H1 (cell line): Measurements from ENCODE around the gene TUBA1A. TPM values are rescaled to one million over a fixed set of nuclear protein-coding genes. Genes with fewer than 3 reads are reported as not detected.

Experiments used
- CTCF ChIA-PET: fragments of 300-600 bp; sonication (Branson Sonifier 250); formaldehyde crosslinking; loops from one replicate; lab custom pipeline; 2021; ENCODE audit not compliant: partially characterized antibody; lab: Charles Lee
- POLR2A ChIA-PET: fragments of 300-600 bp; sonication (Branson Sonifier 250); formaldehyde crosslinking; loops from one replicate; lab custom pipeline; 2021; ENCODE audit warnings: inconsistent platforms; ENCODE audit not compliant: partially characterized antibody; lab: Charles Lee
- DNase-seq, 2 experiments: peaks; one replicate each; pipeline versions ENCODE4 v3.0.0 to v3.0.0-alpha.2; 2010 to 2022; ENCODE audit warnings: low spot score in 2 of 2, low read depth in 1 of 2, mixed read lengths in 1 of 2
- FAIRE-seq: peaks from 2 replicates; lab custom pipeline; 2011; peaks lifted over from hg19 to GRCh38; lab: Jason Lieb, UNC
- H2AFZ ChIP-seq: 2 replicates; pipeline ENCODE4 v1.8.1; 2012; ENCODE audit warnings: low read length, inconsistent platforms
- H2AK5ac ChIP-seq: 2 replicates; pipeline ENCODE4 v1.6.1; 2013; ENCODE audit warnings: low read depth, low read length
- H2BK120ac ChIP-seq: replicated peaks from 2 replicates; pipeline ENCODE3; 2013; ENCODE audit warnings: low read depth, low read length, inconsistent platforms
- H2BK12ac ChIP-seq: 2 replicates; pipeline ENCODE4 v1.6.1; 2013; ENCODE audit warnings: low read depth, low read length
- H2BK15ac ChIP-seq: 2 replicates; pipeline ENCODE4 v1.6.1; 2013; ENCODE audit warnings: low read length
- H2BK20ac ChIP-seq: 2 replicates; pipeline ENCODE4 v1.6.1; 2013; ENCODE audit warnings: low read length
- H2BK5ac ChIP-seq: 2 replicates; pipeline ENCODE4 v1.6.1; 2013; ENCODE audit warnings: low read depth, low read length
- H3K14ac ChIP-seq: 2 replicates; pipeline ENCODE4 v1.6.1; 2013; ENCODE audit warnings: inconsistent platforms; ENCODE audit not compliant: insufficient read length
- H3K18ac ChIP-seq: 2 replicates; pipeline ENCODE4 v1.6.1; 2013; ENCODE audit warnings: low read length; ENCODE audit errors: extremely low read depth
- H3K23ac ChIP-seq: 2 replicates; pipeline ENCODE4 v1.6.1; 2013; ENCODE audit warnings: inconsistent platforms; ENCODE audit not compliant: insufficient read length
- H3K23me2 ChIP-seq: 2 replicates; pipeline ENCODE4 v1.6.1; 2013; ENCODE audit warnings: low read depth, low read length
- H3K27ac ChIP-seq: 2 replicates; pipeline ENCODE4 v1.6.1; 2011; ENCODE audit warnings: low read depth, low read length, inconsistent platforms
- H3K27me3 ChIP-seq, 4 experiments: replicated peaks in 1 of 4; 1 replicate in 1 of 4; 2 replicates in 3 of 4; pipeline versions ENCODE4 v1.6.1 to v1.8.1; 2011 to 2013; ENCODE audit warnings: low read length in 3 of 4, mild to moderate bottlenecking in 3 of 4, inconsistent platforms in 2 of 4, mixed read lengths in 2 of 4, moderate library complexity in 1 of 4; ENCODE audit not compliant: control insufficient read depth in 3 of 4, insufficient read depth in 3 of 4; ENCODE audit errors: extremely low read depth in 1 of 4
- H3K36me3 ChIP-seq, 4 experiments: 2 replicates each; pipeline versions ENCODE4 v1.6.1 to v1.8.1; 2011 to 2013; ENCODE audit warnings: mild to moderate bottlenecking in 4 of 4, low read length in 3 of 4, moderate library complexity in 2 of 4, control low read depth in 1 of 4, inconsistent platforms in 1 of 4; ENCODE audit not compliant: insufficient read depth in 4 of 4, control insufficient read depth in 2 of 4
- H3K4ac ChIP-seq: replicated peaks from 2 replicates; pipeline ENCODE3; 2013; ENCODE audit warnings: low read length, low read depth, mixed read lengths, inconsistent platforms; ENCODE audit not compliant: insufficient read length
- H3K4me1 ChIP-seq, 4 experiments: replicated peaks in 1 of 4; 1 replicate in 1 of 4; 2 replicates in 3 of 4; pipeline versions ENCODE4 v1.6.1 to v1.8.1; 2011 to 2013; ENCODE audit warnings: low read length in 3 of 4, inconsistent platforms in 2 of 4, mixed read lengths in 1 of 4; ENCODE audit not compliant: insufficient read depth in 4 of 4, control insufficient read depth in 3 of 4
- H3K4me2 ChIP-seq, 2 experiments: 2 replicates each; pipeline versions ENCODE4 v1.6.1 to v1.8.1; 2011 to 2013; ENCODE audit warnings: low read depth in 2 of 2, low read length in 2 of 2, control low read depth in 1 of 2, inconsistent platforms in 1 of 2, mild to moderate bottlenecking in 1 of 2; ENCODE audit not compliant: insufficient read depth in 1 of 2
- H3K4me3 ChIP-seq, 4 experiments: fragments of 200-600, 300-600 bp in 1 of 4; sonication (generic), shearing (Covaris generic), sonication (Bioruptor Twin) in 1 of 4; 2 replicates each; pipeline versions ENCODE4 v1.5.1 to v1.8.1; 2011 to 2016; ENCODE audit warnings: low read length in 4 of 4, low read depth in 3 of 4, control low read depth in 2 of 4, inconsistent platforms in 2 of 4, mild to moderate bottlenecking in 2 of 4, mixed read lengths in 1 of 4, moderate library complexity in 1 of 4; ENCODE audit not compliant: insufficient read depth in 2 of 4; ENCODE audit errors: extremely low read depth in 1 of 4
- H3K56ac ChIP-seq: replicated peaks from 2 replicates; pipeline ENCODE3; 2013; ENCODE audit warnings: low read depth, mild to moderate bottlenecking, mixed read lengths, low read length, inconsistent platforms; ENCODE audit not compliant: insufficient read length
- H3K79me1 ChIP-seq: 2 replicates; pipeline ENCODE4 v1.6.1; 2013; ENCODE audit warnings: low read depth, low read length, control low read depth
- H3K79me2 ChIP-seq, 2 experiments: 2 replicates each; pipeline versions ENCODE4 v1.6.1 to v1.8.1; 2012 to 2013; ENCODE audit warnings: low read length in 2 of 2, mild to moderate bottlenecking in 2 of 2, inconsistent platforms in 1 of 2; ENCODE audit not compliant: insufficient read depth in 2 of 2, control insufficient read depth in 1 of 2
- H3K9ac ChIP-seq, 4 experiments: replicated peaks in 1 of 4; 1 replicate in 1 of 4; 2 replicates in 3 of 4; pipeline versions ENCODE4 v1.6.1 to v1.8.1; 2011 to 2013; ENCODE audit warnings: low read depth in 3 of 4, low read length in 3 of 4, control low read depth in 2 of 4, mild to moderate bottlenecking in 2 of 4, moderate library complexity in 2 of 4, inconsistent platforms in 1 of 4; ENCODE audit errors: extremely low read depth in 1 of 4
- H3K9me3 ChIP-seq, 2 experiments: 2 replicates each; pipeline versions ENCODE4 v1.6.1 to v1.8.1; 2012 to 2013; ENCODE audit warnings: mild to moderate bottlenecking in 2 of 2, moderate library complexity in 2 of 2, control low read depth in 1 of 2, inconsistent platforms in 1 of 2, low read depth in 1 of 2, low read length in 1 of 2, mixed read lengths in 1 of 2; ENCODE audit not compliant: insufficient read depth in 2 of 2
- H4K20me1 ChIP-seq, 2 experiments: replicated peaks in 1 of 2; 2 replicates each; pipeline versions ENCODE3 to v1.8.1; 2011 to 2013; ENCODE audit warnings: inconsistent platforms in 2 of 2, low read length in 2 of 2, mild to moderate bottlenecking in 1 of 2; ENCODE audit not compliant: insufficient read depth in 2 of 2, control insufficient read depth in 1 of 2
- H4K5ac ChIP-seq: 2 replicates; pipeline ENCODE4 v1.6.1; 2013; ENCODE audit warnings: low read length, low read depth, mixed read lengths, inconsistent platforms; ENCODE audit not compliant: insufficient read length
- H4K8ac ChIP-seq: 2 replicates; pipeline ENCODE4 v1.8.0; 2013; ENCODE audit warnings: mild to moderate bottlenecking, moderate library complexity, low read length, inconsistent platforms; ENCODE audit not compliant: insufficient read depth; ENCODE audit errors: extremely low read depth
- H4K91ac ChIP-seq: replicated peaks from 2 replicates; pipeline ENCODE3; 2013; ENCODE audit warnings: low read length, mixed read lengths, inconsistent platforms; ENCODE audit not compliant: insufficient read length
- JUND ChIP-seq: IDR thresholded peaks from 2 replicates; pipeline ENCODE4 v1.6.1; 2011; ENCODE audit warnings: mild to moderate bottlenecking, improper control_type of control experiment, low read length
- MAX ChIP-seq: IDR thresholded peaks from 2 replicates; pipeline ENCODE4 v1.6.1; 2012; ENCODE audit warnings: inconsistent platforms
- SUZ12 ChIP-seq: fragments of 200-600 bp; sonication (generic); IDR thresholded peaks from 2 replicates; pipeline ENCODE4 v1.6.1; 2012; ENCODE audit warnings: mild to moderate bottlenecking, inconsistent platforms, low read length, moderate library complexity, mixed read lengths
- WGBS, 2 experiments: shearing (Covaris generic) in 1 of 2; methylation state at CpG; one replicate each; pipeline versions ENCODE4 v1.1.6 to v1.1.7; 2013 to 2015; ENCODE audit warnings: low lambda C conversion rate in 2 of 2, mixed read lengths in 2 of 2, inconsistent platforms in 1 of 2, low coverage in 1 of 2, missing lambda C conversion rate in 1 of 2; ENCODE audit not compliant: insufficient replicate concordance in 2 of 2, insufficient coverage in 1 of 2, insufficient read length in 1 of 2; ENCODE audit errors: extremely low coverage in 1 of 2, missing lambda C conversion rate in 1 of 2; 5-methylcytosine and 5-hydroxymethylcytosine counted together
- polyA plus RNA-seq, 7 experiments: library from polyadenylated mRNA; depleted of rRNA in 3 of 7; stranded (reverse) in 5 of 7; unstranded in 2 of 7; fragments of >200 nt in 5 of 7; fragments of 200-250 nt in 2 of 7; gene quantifications; 1 replicate in 5 of 7; 2 replicates in 1 of 7; 4 replicates in 1 of 7; pipeline versions ENCODE4 v1.2.1 to v1.2.3, GENCODE V29; 2011 to 2013; ENCODE audit warnings: missing spikeins in 2 of 7, mixed read lengths in 2 of 7
- total RNA-seq: library from RNA; stranded (reverse); fragmentation: NEBNext Ultra II Directional; extraction: Animal tissue kit (Norgen Biotek cat#: 25700); gene quantifications from 2 replicates; pipeline ENCODE4 v1.2.1, GENCODE V29; 2021

TUBA1A gene
- total and polyA plus RNA-seq, 2 of the 8 experiments (the other 6 are each of a cell fraction or from before 2014, with no cell fraction given), result 283 to 1,018 TPM

- Histone ChIP-seq H3K27me3 (no peaks in the 10 kb centered on the region), H3K9ac (no peak overlapping the region), H3K56ac (no peak overlapping the region), H3K36me3 (no peaks in the 10 kb centered on the region), H4K20me1 (no peaks in the 10 kb centered on the region), H2AFZ (peak overlapping the region; percentile 81; the same call in 1 of the 2 replicates), H3K9me3 (no peaks in the 10 kb centered on the region), H3K4me1 (peaks cover 0 to 6% (median 4%) of the 10 kb centered on the region in 4 experiments; a peak in 4 of 7 replicates), H4K5ac (no peak overlapping the region), H3K79me2 (no peaks in the 10 kb centered on the region), H3K79me1 (no peaks in the 10 kb centered on the region), H2BK20ac (no peak overlapping the region), H3K4me2 (no peak overlapping the region), H2BK12ac (no peak overlapping the region), H3K4me3 (no peak overlapping the region), H2BK15ac (no peak overlapping the region), H3K23me2 (no peaks in the 10 kb centered on the region), H4K91ac (no peak overlapping the region), H3K14ac (no peak overlapping the region), H3K4ac (no peak overlapping the region), H3K23ac (no peak overlapping the region), H2BK120ac (no peak overlapping the region), H3K18ac (no peak overlapping the region), H4K8ac (no peak overlapping the region), H2BK5ac (no peak overlapping the region), H2AK5ac (no peak overlapping the region), H3K27ac (no peak overlapping the region)
- POLR2A ChIA-PET, result interaction anchor here (1.0 to 1.3 kb wide), 2 partner anchors 11 to 82 kb away, joined by 3 to 9 read pairs; partner anchors contain the start of gene TUBA1B
- CTCF ChIA-PET, result no interaction called here
- TF ChIP-seq JUND (no peak), MAX (no peak), SUZ12 (no peak)
- FAIRE-seq, result no peak
- 99% methylated on average over 9 of the region's 9 CpGs; no CpG with 5 or more reads in 1 of the 2 experiments for WGBS, 2 experiments
- no peak for DNase-seq
Measured at GRCh38 chr12:49212572-49212971, 23.7 kb upstream of the TUBA1A start.
